ENCODE data around the gene NAA80. TPM values are rescaled to one million over a fixed set of nuclear protein-coding genes. Genes with fewer than 3 reads are reported as not detected.
A peak's percentile ranks its signal among the peaks of the same experiment; 100 is the strongest.

NAA80 gene
- total and polyA plus RNA-seq, 8 donors = 3.1 to 107 (median 17.0) TPM

DNA sequence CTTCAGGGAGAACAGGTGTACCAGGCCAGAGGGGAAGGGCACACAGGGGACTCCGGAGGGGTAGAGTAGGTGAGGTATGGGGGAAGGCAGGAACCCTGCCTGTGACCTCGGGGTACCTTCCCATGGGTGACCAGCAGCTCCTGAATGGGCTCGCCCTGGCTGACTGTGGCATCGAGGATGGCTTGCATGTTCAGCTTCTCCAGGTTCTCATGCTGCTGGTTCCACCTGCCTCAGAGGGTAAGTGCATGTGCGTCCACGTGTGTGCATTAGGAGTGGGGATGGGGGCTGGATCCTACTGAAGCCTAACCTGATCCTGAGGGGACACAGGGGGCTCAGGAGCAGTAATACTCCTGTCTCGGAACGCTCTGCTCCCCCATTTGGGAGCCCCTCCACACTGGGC is 45.8 kb upstream of the NAA80 start:
- Histone ChIP-seq H3K4me3 (peak overlapping the region; percentile 30 to 49 (median 42)), H3K27ac (peak overlapping the region in 1 of 5 donors; percentile 40), H3K4me1 (peaks cover 37 to 76% (median 62%) of the 10 kb centered on the region in 4 donors), H3K36me3 (peaks cover 12 to 20% (median 15%) of the 10 kb centered on the region in 4 donors), H3K27me3 (no peaks in the 10 kb centered on the region), H3K9me3 (no peaks in the 10 kb centered on the region)
- intact Hi-C loops (cut with DNase I; ENCODE audit: low total_unique reads) = no loop called here
- DNase-seq = no peak
- TF ChIP-seq, protein P1, sequence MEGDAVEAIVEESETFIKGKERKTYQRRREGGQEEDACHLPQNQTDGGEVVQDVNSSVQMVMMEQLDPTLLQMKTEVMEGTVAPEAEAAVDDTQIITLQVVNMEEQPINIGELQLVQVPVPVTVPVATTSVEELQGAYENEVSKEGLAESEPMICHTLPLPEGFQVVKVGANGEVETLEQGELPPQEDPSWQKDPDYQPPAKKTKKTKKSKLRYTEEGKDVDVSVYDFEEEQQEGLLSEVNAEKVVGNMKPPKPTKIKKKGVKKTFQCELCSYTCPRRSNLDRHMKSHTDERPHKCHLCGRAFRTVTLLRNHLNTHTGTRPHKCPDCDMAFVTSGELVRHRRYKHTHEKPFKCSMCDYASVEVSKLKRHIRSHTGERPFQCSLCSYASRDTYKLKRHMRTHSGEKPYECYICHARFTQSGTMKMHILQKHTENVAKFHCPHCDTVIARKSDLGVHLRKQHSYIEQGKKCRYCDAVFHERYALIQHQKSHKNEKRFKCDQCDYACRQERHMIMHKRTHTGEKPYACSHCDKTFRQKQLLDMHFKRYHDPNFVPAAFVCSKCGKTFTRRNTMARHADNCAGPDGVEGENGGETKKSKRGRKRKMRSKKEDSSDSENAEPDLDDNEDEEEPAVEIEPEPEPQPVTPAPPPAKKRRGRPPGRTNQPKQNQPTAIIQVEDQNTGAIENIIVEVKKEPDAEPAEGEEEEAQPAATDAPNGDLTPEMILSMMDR (IDR thresholded peaks at IDR 0.05) = no peak
- no peak for TF ChIP-seq POLR2A (IDR thresholded peaks at IDR 0.05)
- TF ChIP-seq POLR2AphosphoS5 (IDR thresholded peaks at IDR 0.05) = no peak
- TF ChIP-seq EP300 (IDR thresholded peaks at IDR 0.05) = no peak
- 66 to 77% (median 70%) methylated on average over 6 to 8 of the region's 8 CpGs for WGBS, 5 donors

DNA sequence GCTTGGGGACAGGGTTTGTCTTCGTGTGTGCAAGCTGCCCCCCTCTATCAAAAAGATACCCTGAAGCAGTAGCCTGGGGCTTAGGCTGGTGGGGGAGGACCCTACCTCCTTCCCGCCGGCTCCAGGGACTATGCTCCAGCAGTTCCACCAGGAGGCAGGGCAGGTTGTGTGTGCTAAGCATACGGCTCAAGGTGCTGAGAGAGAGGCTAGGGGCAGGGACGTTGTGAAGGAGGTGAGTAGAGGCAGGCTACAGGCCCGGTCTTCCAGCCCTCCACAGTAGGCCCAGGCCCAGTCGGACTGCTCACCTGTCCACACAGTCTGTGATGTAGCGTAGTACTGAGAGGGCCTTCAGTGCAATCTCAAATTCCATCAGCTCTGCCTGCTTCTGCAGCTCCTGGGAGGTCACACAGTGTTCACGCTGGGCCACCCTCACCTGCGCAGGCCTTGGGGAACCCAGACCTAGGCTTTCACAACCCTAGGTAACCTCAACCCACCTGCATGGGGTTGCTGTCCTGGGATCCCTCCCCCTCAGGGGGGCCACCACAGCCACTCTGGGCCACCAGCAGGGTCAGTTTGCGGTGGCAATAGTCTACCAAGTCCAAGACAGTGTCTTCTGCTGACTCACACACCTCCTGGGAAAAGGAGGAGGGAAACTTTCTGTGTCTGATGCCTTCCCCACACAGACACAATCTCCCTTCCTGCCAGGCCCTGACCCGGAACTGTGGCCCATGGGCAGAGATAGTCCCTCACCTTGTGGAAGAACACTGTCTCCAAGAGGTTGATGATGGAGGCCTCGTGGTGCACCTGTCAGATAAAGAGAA is 43.8 kb upstream of the NAA80 start:
- H3K27ac ChIP-seq = no peak overlapping the region
- intact Hi-C loops (cut with DNase I; ENCODE audit: low total_unique reads) = no loop called here
- H3K4me1 ChIP-seq = peaks cover 37 to 78% (median 65%) of the 10 kb centered on the region in 4 donors
- no peaks in the 10 kb centered on the region for H3K9me3 ChIP-seq
- no peak for DNase-seq
- peaks cover 6 to 7% (median 6%) of the 10 kb centered on the region in 4 donors for H3K36me3 ChIP-seq
- no peak overlapping the region for H3K4me3 ChIP-seq
- TF ChIP-seq, protein P1 (IDR thresholded peaks at IDR 0.05) = no peak
- TF ChIP-seq EP300 (IDR thresholded peaks at IDR 0.05) (no peak), POLR2AphosphoS5 (IDR thresholded peaks at IDR 0.05) (no peak), POLR2A (IDR thresholded peaks at IDR 0.05) (no peak)
- no peaks in the 10 kb centered on the region for H3K27me3 ChIP-seq
- WGBS, 5 donors = 75 to 89% (median 83%) methylated on average over 12 to 13 of the region's 13 CpGs

DNA sequence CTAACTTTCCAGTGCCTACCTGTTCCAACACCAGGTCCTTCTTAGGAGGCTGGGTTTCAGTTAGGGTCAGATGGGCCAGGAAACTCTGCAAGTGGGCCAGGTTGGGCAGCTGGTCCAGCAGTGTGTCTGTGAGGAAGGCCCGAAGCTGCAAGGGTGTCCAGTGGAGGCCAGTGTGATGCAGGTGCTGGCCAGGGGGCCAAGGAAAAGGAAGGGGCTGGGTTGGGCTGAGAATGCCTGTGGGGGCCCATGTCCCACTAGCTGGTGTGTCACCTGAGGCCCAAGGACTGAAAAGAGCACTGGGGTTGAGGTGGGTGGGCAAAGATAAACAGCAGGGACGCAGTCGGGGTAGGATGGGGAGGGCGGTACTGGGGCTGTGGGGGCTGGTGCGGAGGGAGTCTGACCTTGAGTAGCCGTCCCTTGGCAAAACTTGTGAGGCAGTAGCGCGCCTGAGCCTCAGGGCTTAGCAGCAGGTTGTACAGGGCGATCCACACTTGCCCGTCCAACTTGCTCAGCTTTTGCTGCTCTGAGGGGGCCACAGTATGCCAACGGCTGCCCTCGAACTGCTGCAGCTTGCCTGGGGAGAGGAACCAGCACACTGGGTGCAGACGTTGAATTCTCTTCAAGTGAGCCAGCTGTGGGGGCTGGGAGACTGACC is 42.9 kb upstream of the NAA80 start:
- H3K27me3 ChIP-seq = no peaks in the 10 kb centered on the region
- H3K4me1 ChIP-seq = peaks cover 40 to 73% (median 63%) of the 10 kb centered on the region in 4 donors
- TF ChIP-seq POLR2A (IDR thresholded peaks at IDR 0.05) (no peak), POLR2AphosphoS5 (IDR thresholded peaks at IDR 0.05) (no peak), EP300 (IDR thresholded peaks at IDR 0.05) (no peak)
- TF ChIP-seq, protein P1 (IDR thresholded peaks at IDR 0.05) = no peak
- DNase-seq = no peak
- H3K27ac ChIP-seq = peak overlapping the region in 2 of 5 donors; percentile 96 to 97
- intact Hi-C loops (cut with DNase I; ENCODE audit: low total_unique reads) = no loop called here
- no peaks in the 10 kb centered on the region for H3K9me3 ChIP-seq
- no peaks in the 10 kb centered on the region for H3K36me3 ChIP-seq
- 88 to 91% (median 91%) methylated on average over 11 to 13 of the region's 13 CpGs for WGBS, 5 donors
- H3K4me3 ChIP-seq = no peak overlapping the region

DNA sequence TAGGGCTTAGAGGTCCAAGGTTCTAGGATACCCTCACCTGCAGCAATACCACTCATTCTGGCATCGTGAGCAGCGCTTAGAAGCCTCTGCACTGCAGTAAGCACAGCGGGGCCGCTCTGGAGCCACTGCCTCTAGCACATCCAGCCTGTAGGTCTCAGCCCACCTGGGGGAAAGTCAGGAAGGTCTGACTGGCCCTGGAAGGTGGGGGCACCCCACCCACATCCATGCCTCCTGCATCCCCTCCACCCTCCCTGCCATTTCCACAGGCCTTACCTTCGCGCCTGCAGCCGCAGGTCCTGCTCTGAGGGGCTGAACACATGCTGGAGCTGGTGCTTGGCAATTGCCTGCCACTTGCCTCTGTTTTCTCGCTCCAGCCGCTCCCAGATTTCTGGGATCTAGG is 42.3 kb upstream of the NAA80 start:
- H3K27ac ChIP-seq = peak overlapping the region; percentile 69 to 99 (median 96)
- intact Hi-C loops (cut with DNase I; ENCODE audit: low total_unique reads) = no loop called here
- 86 to 94% (median 90%) methylated on average over 5 to 9 of the region's 9 CpGs for WGBS, 5 donors

More for the DNA sequence above, 42.3 kb upstream of the NAA80 start:
- peaks cover 40 to 67% (median 59%) of the 10 kb centered on the region in 4 donors for H3K4me1 ChIP-seq
- no peaks in the 10 kb centered on the region for H3K9me3 ChIP-seq
- no peaks in the 10 kb centered on the region for H3K27me3 ChIP-seq
- H3K4me3 ChIP-seq = peak overlapping the region; percentile 50 to 52 (median 52)
- TF ChIP-seq POLR2AphosphoS5 (IDR thresholded peaks at IDR 0.05) (no peak), EP300 (IDR thresholded peaks at IDR 0.05) (no peak), POLR2A (IDR thresholded peaks at IDR 0.05) (no peak)
- TF ChIP-seq, protein P1 (IDR thresholded peaks at IDR 0.05) = no peak
- no peak for DNase-seq
- no peaks in the 10 kb centered on the region for H3K36me3 ChIP-seq
